GM19035 (cell line): ENCODE measurements around the gene TP53.
A peak's percentile ranks its signal among the peaks of the same experiment; 100 is the strongest.

Experiments
- ATAC-seq: cut with Tn5 transposase; IDR thresholded peaks from one replicate; pipeline ENCODE4 v1.9.1; 2021; ENCODE audit not compliant: unreplicated experiment

TP53 gene

GRCh38 chr17:7707446-7707845 is 20.2 kb upstream of the TP53 start:
- ATAC-seq: no peak

GRCh38 chr17:7706631-7707354 is 19.5 kb upstream of the TP53 start:
- no peak for ATAC-seq

GRCh38 chr17:7705269-7706255 is 18.3 kb upstream of the TP53 start:
- no peak for ATAC-seq

GRCh38 chr17:7704601-7705268 is 17.4 kb upstream of the TP53 start, which contains the start of gene EFNB3:
Gene EFNB3, plus strand, starts transcription at chr17:7705202. Its CDS starts 397 bp downstream, at chr17:7705599.
- ATAC-seq: no peak

GRCh38 chr17:7703584-7704479 is 16.5 kb upstream of the TP53 start:
- ATAC-seq: no peak

GRCh38 chr17:7702776-7703175 is 15.5 kb upstream of the TP53 start:
- ATAC-seq: no peak

- ATAC-seq: no peak
Measured at GRCh38 chr17:7701681-7702080, 14.4 kb upstream of the TP53 start.

GRCh38 chr17:7700510-7700909 is 13.2 kb upstream of the TP53 start:
- no peak for ATAC-seq

GRCh38 chr17:7697828-7698588 is 10.7 kb upstream of the TP53 start:
- no peak for ATAC-seq

- no peak for ATAC-seq
Measured at GRCh38 chr17:7695586-7695985, 8.3 kb upstream of the TP53 start.

- no peak for ATAC-seq
Measured at GRCh38 chr17:7688808-7689316, 1.6 kb upstream of the TP53 start.

- peak; percentile 61 for ATAC-seq
Measured at GRCh38 chr17:7687908-7688807, 868 bp upstream of the TP53 start, which contains the start of gene WRAP53. Gene WRAP53, plus strand, starts transcription at chr17:7688477. Its CDS starts 172 bp downstream, at chr17:7688649.

- peak; percentile 43 for ATAC-seq
Measured at GRCh38 chr17:7686222-7687071, 843 bp downstream of the TP53 start.

- ATAC-seq: peak; percentile 57
Measured at GRCh38 chr17:7685533-7686221, 1.6 kb downstream of the TP53 start.

- no peak for ATAC-seq
Measured at GRCh38 chr17:7684851-7685532, 2.3 kb downstream of the TP53 start.

GRCh38 chr17:7677388-7678067 is 9.8 kb downstream of the TP53 start:
- ATAC-seq: no peak
